PC-3 (cell line): Measurements from ENCODE around the gene RSPH6A. TPM values are rescaled to one million over a fixed set of nuclear protein-coding genes. Genes with fewer than 3 reads are reported as not detected.

ENCODE experiments used
- ATAC-seq: fragments of 200-7000 bp; cut with Tn5 transposase; 2 replicates; pipeline ENCODE4 v1.9.1; 2020; ENCODE audit warnings: mild to moderate bottlenecking, moderate library complexity
- BruUV-seq: library from RNA; stranded (reverse); fragments of 400-500 nt; replicated peaks from 2 replicates; lab custom pipeline; 2021; lab: Mats Ljungman, UMichigan
- CTCF ChIA-PET: fragments of 300-600 bp; sonication (Branson Sonifier 250); formaldehyde crosslinking; loops from one replicate; lab custom pipeline; 2022; ENCODE audit warnings: antibody characterized with exemption; lab: Charles Lee
- POLR2A ChIA-PET: fragments of 300-600 bp; sonication (Branson Sonifier 250); formaldehyde crosslinking; loops from one replicate; lab custom pipeline; 2022; ENCODE audit warnings: antibody characterized with exemption; ENCODE audit not compliant: unreplicated experiment; lab: Charles Lee
- DNase-seq: peaks from one replicate; pipeline ENCODE4 v3.0.0-alpha.2; 2015
- H2AFZ ChIP-seq: fragments of 300-600 bp; sonication (generic); 2 replicates; pipeline ENCODE4 v1.6.0; 2016; ENCODE audit warnings: antibody characterized with exemption, low read length
- H3F3A ChIP-seq: fragments of 300-600 bp; sonication (generic); one replicate; pipeline ENCODE4 v1.6.0; 2017; ENCODE audit warnings: antibody characterized with exemption, low read length, control low read depth, mild to moderate bottlenecking; ENCODE audit not compliant: unreplicated experiment
- H3K27ac ChIP-seq: fragments of 300-600 bp; sonication (generic); 2 replicates; pipeline ENCODE4 v1.5.1; 2016; ENCODE audit warnings: mild to moderate bottlenecking, low read length
- H3K27me3 ChIP-seq: fragments of 300-600 bp; sonication (generic); 2 replicates; pipeline ENCODE4 v1.6.1; 2016; ENCODE audit warnings: low read length, mixed read lengths
- H3K36me3 ChIP-seq: fragments of 300-600 bp; sonication (generic); 2 replicates; pipeline ENCODE4 v1.6.1; 2016; ENCODE audit warnings: low read depth, mixed run types, low read length, mixed read lengths
- H3K4me1 ChIP-seq: fragments of 300-600 bp; sonication (generic); 2 replicates; pipeline ENCODE4 v1.5.1; 2016; ENCODE audit warnings: low read length; ENCODE audit not compliant: insufficient read depth
- H3K4me2 ChIP-seq: fragments of 300-600 bp; sonication (generic); 2 replicates; pipeline ENCODE4 v1.6.0; 2016; ENCODE audit warnings: low read length
- H3K4me3 ChIP-seq: fragments of 300-600 bp; sonication (generic); 2 replicates; pipeline ENCODE4 v1.5.1; 2016; ENCODE audit warnings: mild to moderate bottlenecking, low read length, mixed read lengths
- H3K79me2 ChIP-seq: fragments of 300-600 bp; sonication (generic); 2 replicates; pipeline ENCODE4 v1.6.1; 2017; ENCODE audit warnings: low read length, mixed read lengths
- H3K9ac ChIP-seq: fragments of 300-600 bp; sonication (generic); 2 replicates; pipeline ENCODE4 v1.6.0; 2016; ENCODE audit warnings: mild to moderate bottlenecking, low read length
- H3K9me2 ChIP-seq: fragments of 300-600 bp; sonication (generic); replicated peaks from 2 replicates; pipeline ENCODE4 v1.6.1; 2016; ENCODE audit warnings: mixed run types, low read length, mixed read lengths
- H3K9me3 ChIP-seq: fragments of 300-600 bp; sonication (generic); 2 replicates; pipeline ENCODE4 v1.6.1; 2016; ENCODE audit warnings: low read length, mixed read lengths
- H4K20me1 ChIP-seq: fragments of 300-600 bp; sonication (generic); 2 replicates; pipeline ENCODE4 v1.6.1; 2016; ENCODE audit warnings: low read length, mixed read lengths
- CTCF ChIP-seq: fragments of 300-600 bp; sonication (generic); conservative IDR thresholded peaks from 2 replicates; pipeline ENCODE4 v1.5.1; 2017; ENCODE audit warnings: antibody characterized with exemption, low read depth, mild to moderate bottlenecking, low read length
- EZH2 ChIP-seq: fragments of 300-600 bp; sonication (generic); IDR thresholded peaks from one replicate; pipeline ENCODE4 v1.6.1; 2017; ENCODE audit warnings: antibody characterized with exemption, mild to moderate bottlenecking, low read length; ENCODE audit not compliant: unreplicated experiment
- EZH2phosphoT487 ChIP-seq: fragments of 300-600 bp; sonication (generic); IDR thresholded peaks from 2 replicates; pipeline ENCODE4 v1.6.1; 2018; ENCODE audit warnings: mild to moderate bottlenecking, antibody characterized with exemption, low read length, borderline replicate concordance
- intact Hi-C: fragments of 100-400 bp; cut with micrococcal nuclease; formaldehyde crosslinking; loops from 2 replicates; pipeline ENCODE4 v1.9.0; 2023
- total RNA-seq: library from RNA; depleted of rRNA; stranded (reverse); fragments of >200 nt; gene quantifications from 2 replicates; pipeline ENCODE4 v1.2.3, GENCODE V29; 2014

Gene RSPH6A
- total RNA-seq, 1 experiment from 2014 or later, result not detected

DNA sequence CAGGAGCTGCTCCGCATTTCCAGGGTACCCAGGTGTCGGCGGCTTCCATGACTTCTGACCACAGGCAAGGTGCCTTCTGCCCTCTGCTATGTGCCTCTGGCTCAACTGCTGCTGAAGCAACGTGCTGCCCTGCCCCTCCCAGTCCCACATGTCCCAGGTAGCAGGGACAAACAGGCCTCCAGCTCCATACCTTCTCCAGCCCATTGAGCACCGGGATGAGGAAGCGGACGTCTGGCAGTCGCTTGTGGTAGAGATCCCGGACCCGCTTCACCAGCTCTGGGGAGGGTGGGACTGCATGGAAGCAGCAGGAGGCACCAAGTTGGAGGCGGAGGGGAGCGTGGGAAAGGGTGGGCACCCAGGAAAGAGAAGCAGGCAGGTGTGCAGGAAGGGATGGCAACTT, 8.1 kb upstream of the RSPH6A start:
- Histone ChIP-seq H3K27me3 (no peaks in the 10 kb centered on the region), H2AFZ (no peak overlapping the region), H3K9me3 (no peaks in the 10 kb centered on the region), H3K9ac (no peak overlapping the region), H3F3A (no peaks in the 10 kb centered on the region), H3K4me2 (no peak overlapping the region), H3K4me1 (no peaks in the 10 kb centered on the region), H3K4me3 (no peak overlapping the region), H3K79me2 (no peaks in the 10 kb centered on the region), H3K27ac (no peak overlapping the region), H4K20me1 (no peaks in the 10 kb centered on the region), H3K9me2 (no peaks in the 10 kb centered on the region), H3K36me3 (no peaks in the 10 kb centered on the region; the same call in 1 of the 2 replicates)
- TF ChIP-seq CTCF, result no peak
- TF ChIP-seq EZH2, result no peak
- TF ChIP-seq EZH2phosphoT487, result no peak
- intact Hi-C loops, result no loop called here
- ChIA-PET CTCF (no interaction called here), POLR2A (no interaction called here)
- no peak for DNase-seq
- no peak for ATAC-seq
- no TSS peak for BruUV-seq

- Histone ChIP-seq H3K4me3 (no peak overlapping the region), H3K9me2 (no peaks in the 10 kb centered on the region), H3K9me3 (no peaks in the 10 kb centered on the region), H3K4me2 (no peak overlapping the region), H3K4me1 (no peaks in the 10 kb centered on the region; the same call in 1 of the 2 replicates), H3K27me3 (no peaks in the 10 kb centered on the region), H2AFZ (no peak overlapping the region), H3K79me2 (no peaks in the 10 kb centered on the region), H3K36me3 (no peaks in the 10 kb centered on the region; the same call in 1 of the 2 replicates), H3K27ac (no peak overlapping the region), H3F3A (no peaks in the 10 kb centered on the region), H4K20me1 (no peaks in the 10 kb centered on the region), H3K9ac (no peak overlapping the region)
- no peak for TF ChIP-seq EZH2
- no peak for TF ChIP-seq CTCF
- TF ChIP-seq EZH2phosphoT487, result no peak
- CTCF ChIA-PET, result no interaction called here
- BruUV-seq, result no TSS peak
- DNase-seq, result no peak
- POLR2A ChIA-PET, result no interaction called here
- intact Hi-C loops, result no loop called here
- ATAC-seq, result no peak
Measured at GRCh38 chr19:45822716-45823115, 7.6 kb upstream of the RSPH6A start.

DNA sequence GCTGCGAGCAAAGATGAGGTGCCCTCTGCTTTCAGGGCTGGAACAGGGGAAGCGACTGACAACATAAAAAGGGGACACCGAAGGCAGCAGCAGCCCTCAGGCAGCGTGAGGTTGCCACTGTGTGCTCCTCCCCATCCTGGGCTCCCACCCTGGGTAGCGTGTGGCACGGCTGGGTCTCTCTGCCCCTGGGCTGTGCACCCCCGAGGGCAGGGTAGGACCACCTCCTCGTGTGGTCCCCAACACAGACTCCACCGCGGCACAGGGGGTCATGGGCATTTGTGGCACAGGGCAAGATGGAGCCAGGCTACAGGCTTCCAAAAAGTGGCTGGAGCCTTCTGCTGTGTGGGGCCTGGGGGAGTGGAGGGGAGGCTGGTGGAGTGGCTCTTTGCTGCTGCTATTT, 6.5 kb upstream of the RSPH6A start:
- ChIA-PET CTCF (no interaction called here), POLR2A (no interaction called here)
- Histone ChIP-seq H3K79me2 (no peaks in the 10 kb centered on the region), H2AFZ (no peak overlapping the region), H3K36me3 (no peaks in the 10 kb centered on the region; the same call in none of the 2 replicates), H3K4me1 (no peaks in the 10 kb centered on the region; the same call in 1 of the 2 replicates), H3K9me3 (no peaks in the 10 kb centered on the region), H3K4me3 (no peak overlapping the region), H3K27ac (no peak overlapping the region), H3K9ac (no peak overlapping the region), H3K27me3 (no peaks in the 10 kb centered on the region), H4K20me1 (no peaks in the 10 kb centered on the region), H3K4me2 (no peak overlapping the region), H3F3A (no peaks in the 10 kb centered on the region), H3K9me2 (no peaks in the 10 kb centered on the region)
- intact Hi-C loops, result no loop called here
- ATAC-seq (no peak), DNase-seq (no peak)
- BruUV-seq, result no TSS peak
- TF ChIP-seq EZH2 (no peak), EZH2phosphoT487 (no peak), CTCF (no peak)
